Measurements from ENCODE around the gene ATP8A1. TPM values are rescaled to one million over a fixed set of nuclear protein-coding genes. Genes with fewer than 3 reads are reported as not detected.

Gene ATP8A1
- total and polyA plus RNA-seq, 8 donors: 4.8 to 15.3 (median 10.8) TPM

DNA sequence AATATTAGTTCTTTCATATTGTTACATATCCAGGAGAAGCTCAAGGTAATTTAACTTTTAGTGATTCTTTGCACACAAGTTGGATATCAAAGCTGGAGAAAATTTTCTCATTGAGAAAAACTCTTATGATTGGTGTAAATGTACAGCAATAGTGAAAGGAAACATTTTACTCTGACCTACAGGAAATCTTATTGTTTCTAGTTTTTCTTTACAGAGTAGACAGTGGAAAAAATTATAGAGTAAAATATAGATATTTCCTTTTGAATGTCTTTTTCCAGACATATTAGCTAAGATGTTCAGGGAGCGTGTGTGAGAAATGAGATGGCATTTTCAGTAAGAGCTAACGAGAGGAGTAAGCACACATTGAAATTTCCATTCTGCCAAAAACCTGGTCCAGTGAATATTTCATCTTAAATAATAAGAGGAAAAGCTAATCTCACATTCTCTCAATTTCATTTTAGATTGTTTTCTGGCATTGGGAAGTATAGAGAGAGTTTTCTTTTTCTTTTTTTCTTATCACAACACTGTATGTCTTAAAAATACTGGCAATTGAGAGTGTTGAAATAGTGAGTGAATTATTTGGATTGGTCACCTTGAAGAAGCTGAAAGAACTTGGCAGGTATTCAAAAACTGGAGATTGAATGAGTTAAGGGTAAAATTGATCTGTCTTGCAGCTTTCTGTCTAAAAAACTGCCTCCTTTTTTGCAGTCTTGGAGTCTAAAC is 15.6 kb upstream of the ATP8A1 start:
- Histone ChIP-seq H3K27ac (no peak overlapping the region), H3K4me1 (peaks cover 0 to 3% (median 0%) of the 10 kb centered on the region in 3 donors), H3K9me3 (no peaks in the 10 kb centered on the region), H3K36me3 (no peaks in the 10 kb centered on the region), H3K4me3 (no peak overlapping the region), H3K27me3 (no peaks in the 10 kb centered on the region)
- FAIRE-seq (no peak), ATAC-seq (peak in 3 of 4 donors; percentile 25 to 42 (median 28)), DNase-seq (no peak)
- 52 to 56% methylated on average over 2 of the region's 2 CpGs for WGBS, 2 donors
- TF ChIP-seq, protein P1, sequence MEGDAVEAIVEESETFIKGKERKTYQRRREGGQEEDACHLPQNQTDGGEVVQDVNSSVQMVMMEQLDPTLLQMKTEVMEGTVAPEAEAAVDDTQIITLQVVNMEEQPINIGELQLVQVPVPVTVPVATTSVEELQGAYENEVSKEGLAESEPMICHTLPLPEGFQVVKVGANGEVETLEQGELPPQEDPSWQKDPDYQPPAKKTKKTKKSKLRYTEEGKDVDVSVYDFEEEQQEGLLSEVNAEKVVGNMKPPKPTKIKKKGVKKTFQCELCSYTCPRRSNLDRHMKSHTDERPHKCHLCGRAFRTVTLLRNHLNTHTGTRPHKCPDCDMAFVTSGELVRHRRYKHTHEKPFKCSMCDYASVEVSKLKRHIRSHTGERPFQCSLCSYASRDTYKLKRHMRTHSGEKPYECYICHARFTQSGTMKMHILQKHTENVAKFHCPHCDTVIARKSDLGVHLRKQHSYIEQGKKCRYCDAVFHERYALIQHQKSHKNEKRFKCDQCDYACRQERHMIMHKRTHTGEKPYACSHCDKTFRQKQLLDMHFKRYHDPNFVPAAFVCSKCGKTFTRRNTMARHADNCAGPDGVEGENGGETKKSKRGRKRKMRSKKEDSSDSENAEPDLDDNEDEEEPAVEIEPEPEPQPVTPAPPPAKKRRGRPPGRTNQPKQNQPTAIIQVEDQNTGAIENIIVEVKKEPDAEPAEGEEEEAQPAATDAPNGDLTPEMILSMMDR (IDR thresholded peaks at IDR 0.05): no peak
- intact Hi-C loops (cut with DNase I): no loop called here

DNA sequence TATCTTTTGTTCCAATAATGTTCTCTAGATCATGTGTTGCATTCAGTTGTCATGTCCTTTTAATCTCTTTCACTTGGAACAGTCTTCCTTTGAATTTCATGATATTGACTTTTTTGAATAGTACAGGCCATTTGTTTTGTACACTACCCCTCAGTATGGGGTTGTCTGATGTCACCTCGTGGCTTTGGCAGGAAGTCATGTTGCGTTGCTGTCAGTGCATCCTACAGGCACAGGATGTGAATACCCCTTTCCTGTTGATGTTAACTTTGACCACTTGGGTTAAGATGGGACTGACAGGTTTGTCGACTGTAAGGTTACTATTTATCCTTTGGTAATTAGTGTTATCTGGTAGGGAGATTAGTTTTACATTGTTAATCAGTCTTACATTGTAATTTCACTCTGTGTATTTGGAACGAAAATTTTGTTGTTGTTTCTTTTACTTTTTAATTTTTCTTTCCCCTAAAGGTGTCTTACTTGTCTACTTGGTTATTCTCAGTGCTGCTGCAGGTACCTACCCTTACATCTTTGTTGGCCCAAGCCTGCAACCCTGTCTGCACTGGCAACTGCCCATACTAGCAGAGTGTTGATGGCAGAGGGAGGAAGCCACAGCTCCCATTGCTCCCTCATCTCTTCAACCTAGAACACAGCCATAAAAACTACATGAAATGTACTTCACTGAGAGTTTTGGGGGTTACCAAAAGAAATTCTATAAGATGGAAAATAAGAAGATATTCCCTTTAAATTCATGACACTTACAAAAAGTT is 14.7 kb upstream of the ATP8A1 start:
- intact Hi-C loops (cut with DNase I): no loop called here
- FAIRE-seq (no peak), DNase-seq (no peak), ATAC-seq (no peak)
- H3K27ac ChIP-seq: no peak overlapping the region
- H3K27me3 ChIP-seq: no peaks in the 10 kb centered on the region
- peaks cover 0 to 3% (median 0%) of the 10 kb centered on the region in 3 donors for H3K4me1 ChIP-seq
- H3K36me3 ChIP-seq: no peaks in the 10 kb centered on the region
- WGBS, 2 donors: 46 to 57% methylated on average over 4 of the region's 4 CpGs
- TF ChIP-seq, protein P1 (IDR thresholded peaks at IDR 0.05): no peak
- no peaks in the 10 kb centered on the region for H3K9me3 ChIP-seq
- H3K4me3 ChIP-seq: no peak overlapping the region

DNA sequence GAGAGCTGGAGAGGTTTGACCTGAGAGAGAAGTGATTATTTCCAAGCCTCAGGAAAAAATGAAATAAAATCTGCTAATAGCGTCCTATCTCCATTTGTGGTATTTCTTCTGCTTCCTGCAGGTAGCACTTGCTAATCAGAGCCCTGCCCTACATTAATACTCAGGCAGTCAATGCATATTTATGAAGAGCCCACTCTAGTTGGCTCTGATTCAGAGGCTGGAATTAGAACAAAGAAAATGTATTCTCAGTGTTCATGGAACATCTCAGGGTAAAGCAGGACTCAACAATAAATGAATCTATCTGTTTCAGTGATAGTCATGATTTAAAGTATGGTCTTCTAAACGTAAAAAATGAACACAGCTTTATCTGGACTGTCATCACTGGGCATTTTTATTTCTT is 1.4 kb upstream of the ATP8A1 start:
- FAIRE-seq (no peak), ATAC-seq (no peak), DNase-seq (no peak)
- TF ChIP-seq, protein P1 (IDR thresholded peaks at IDR 0.05): no peak
- H3K4me3 ChIP-seq: peak overlapping the region in 1 of 4 donors; percentile 93
- intact Hi-C loops (cut with DNase I): no loop called here
- H3K27ac ChIP-seq: peak overlapping the region in 1 of 4 donors; percentile 92
- no peaks in the 10 kb centered on the region for H3K27me3 ChIP-seq
- 43 to 53% methylated on average over 2 of the region's 2 CpGs for WGBS, 2 donors
- peaks cover 12 to 33% (median 22%) of the 10 kb centered on the region in 3 donors for H3K4me1 ChIP-seq
- H3K36me3 ChIP-seq: no peaks in the 10 kb centered on the region
- H3K9me3 ChIP-seq: no peaks in the 10 kb centered on the region

DNA sequence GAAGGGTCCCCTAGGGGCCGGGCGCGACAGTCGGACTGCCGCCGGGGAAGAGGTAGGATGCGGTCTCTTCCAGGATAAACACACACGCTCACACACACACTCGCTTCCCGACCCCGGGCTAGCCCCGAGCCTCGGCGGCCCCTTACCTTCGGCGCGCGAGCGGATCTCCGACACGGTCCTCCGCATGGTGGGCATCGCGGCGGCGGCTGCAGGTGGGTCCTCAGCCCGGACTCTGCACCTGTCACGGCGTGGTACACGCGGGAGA is 294 bp downstream of the ATP8A1 start:
- ATAC-seq (no peak), DNase-seq (no peak)
- intact Hi-C loops (cut with DNase I): no loop called here

More for the DNA sequence above, 294 bp downstream of the ATP8A1 start:
- TF ChIP-seq, protein P1 (IDR thresholded peaks at IDR 0.05): no peak
- peaks cover 15 to 34% (median 22%) of the 10 kb centered on the region in 3 donors for H3K4me1 ChIP-seq
- H3K27me3 ChIP-seq: no peaks in the 10 kb centered on the region
- H3K36me3 ChIP-seq: no peaks in the 10 kb centered on the region
- H3K27ac ChIP-seq: peak overlapping the region; percentile 42 to 94 (median 89)
- WGBS, 2 donors: 0% methylated on average over 31 of the region's 31 CpGs
- FAIRE-seq: no peak
- peak overlapping the region; percentile 86 to 94 (median 91) for H3K4me3 ChIP-seq
- H3K9me3 ChIP-seq: no peaks in the 10 kb centered on the region
